Stimulated activated CD8-positive, alpha-beta memory T cell treated with anti-CD3 and anti-CD28 coated beads, Interleukin-12 subunit alpha, Interleukin-12 subunit beta, amount 100 ng/mL, for 24 hours (primary cell): ENCODE measurements around the gene NXN.
"Not testable (repeated sequence)": the region's sequence is repeated elsewhere in the genome, so short reads cannot be mapped to it uniquely, and the experiment has no call there.

Experiments
- DNase-seq: peaks from one replicate; pipeline ENCODE4 v3.0.0-alpha.2; 2020; ENCODE audit errors: extremely low read depth

NXN gene

DNA sequence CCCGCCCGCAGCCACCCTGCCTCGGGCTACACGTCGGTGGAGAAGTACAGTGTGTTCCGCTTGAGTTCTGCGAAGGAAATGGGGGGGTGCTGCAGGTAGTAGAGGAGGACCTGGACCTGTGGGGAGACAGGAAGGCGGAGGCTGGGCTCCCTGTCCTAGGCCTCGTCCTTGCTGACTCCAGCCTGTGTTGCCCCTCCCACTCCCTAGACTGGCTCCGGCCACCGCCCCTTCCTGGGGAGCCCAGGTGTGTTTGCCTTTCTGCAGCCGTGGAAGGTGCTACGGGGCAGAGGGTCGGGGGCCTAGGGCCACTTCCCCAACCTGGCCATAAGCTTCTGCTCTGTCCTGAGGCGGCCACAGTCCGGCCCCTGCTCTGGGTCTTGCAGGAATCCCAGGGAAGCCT lies 26.5 kb upstream of the NXN start:
- no peak for DNase-seq

DNA sequence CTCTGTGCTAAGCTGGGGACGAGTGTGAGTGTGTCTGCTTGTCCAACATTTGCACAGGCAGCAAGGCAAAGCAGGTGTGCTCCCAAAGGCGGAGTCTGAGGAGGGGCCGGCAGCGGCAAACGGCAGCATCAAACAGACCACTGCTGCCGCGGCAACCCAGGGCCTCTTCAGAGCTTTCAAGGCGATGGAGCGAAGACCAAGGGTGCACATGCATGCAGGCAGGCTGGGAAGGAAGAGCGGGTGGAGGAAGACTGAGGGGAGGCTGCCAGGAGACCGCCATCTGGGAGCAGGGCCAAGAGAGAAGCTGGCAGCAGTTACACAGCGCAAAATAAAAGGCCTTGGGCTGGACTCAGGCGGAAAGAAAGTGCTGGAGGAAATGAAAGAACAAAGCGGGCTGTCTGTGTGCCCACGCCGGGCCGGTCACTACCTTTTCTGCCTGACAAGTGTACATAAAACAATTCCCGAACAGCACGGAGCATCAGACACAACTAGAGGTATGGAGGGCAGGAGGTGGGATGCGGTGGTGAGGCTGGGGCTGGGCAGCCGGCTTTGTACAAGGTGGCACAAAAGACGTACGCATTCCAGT lies 25.9 kb upstream of the NXN start:
- DNase-seq = no peak

DNA sequence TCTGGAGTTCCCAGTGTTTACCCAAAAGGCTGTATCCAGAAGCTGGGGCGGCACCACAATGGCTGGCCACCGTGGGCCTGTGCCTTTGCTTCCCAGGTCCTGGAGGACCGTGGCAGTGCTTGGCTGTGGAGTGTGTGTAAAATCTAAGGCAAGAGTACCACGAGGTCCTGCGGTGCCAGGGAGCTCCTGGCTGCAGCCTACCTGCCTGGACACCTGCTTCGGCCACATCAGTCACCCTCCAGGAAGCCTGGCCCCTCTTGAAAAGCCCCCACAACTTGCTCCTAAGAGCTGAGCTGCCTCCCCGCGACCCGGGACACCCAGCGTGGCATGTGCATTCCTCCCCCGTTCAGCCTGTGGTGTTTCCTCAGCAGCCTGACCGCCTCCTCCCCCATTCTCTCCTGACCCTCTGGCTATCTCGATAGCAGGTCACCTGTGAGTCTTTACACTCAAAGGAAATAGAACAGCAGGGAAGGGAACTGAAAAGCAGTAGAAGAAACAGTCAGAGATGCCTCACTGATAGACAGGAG lies 25.3 kb upstream of the NXN start:
- no peak for DNase-seq

DNA sequence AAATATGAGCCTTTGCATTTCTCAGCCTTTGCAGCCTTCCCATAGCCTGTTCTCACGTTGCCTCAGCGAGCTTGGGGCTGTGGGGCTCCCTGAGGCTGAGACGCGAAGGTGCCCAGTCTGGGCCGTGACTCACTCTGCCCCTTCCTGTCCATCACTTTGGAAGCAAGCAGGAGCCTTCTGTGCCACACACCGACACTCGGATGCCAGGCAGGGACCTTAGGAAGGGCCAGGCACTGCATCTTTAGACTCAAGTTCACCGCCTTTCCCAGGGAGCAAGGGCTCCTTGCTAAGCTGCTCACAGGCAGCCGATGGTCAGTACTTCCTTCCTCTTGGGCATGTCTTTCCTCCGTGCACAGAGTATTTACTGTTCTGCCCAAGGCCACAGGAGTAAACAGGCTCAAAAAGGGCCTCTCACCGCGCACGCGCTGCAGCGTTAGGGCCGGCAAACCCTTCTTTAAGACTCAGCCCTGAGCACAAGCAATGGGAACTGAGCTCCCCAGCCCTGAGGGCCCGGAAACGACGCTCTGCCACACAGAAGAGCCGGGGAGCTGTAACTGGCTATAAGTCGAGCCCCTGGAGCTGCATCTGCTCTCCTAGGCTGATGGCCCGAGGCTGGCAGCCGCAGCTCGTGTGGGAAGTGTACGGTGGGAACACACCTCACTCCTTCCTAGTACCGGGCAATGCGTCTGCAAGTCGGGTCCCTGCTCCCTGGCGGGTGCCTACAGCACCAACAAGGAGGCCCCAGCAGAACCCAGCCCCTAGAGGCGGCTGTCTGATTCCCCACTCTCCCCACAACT lies 24.6 kb upstream of the NXN start:
- DNase-seq = no peak

DNA sequence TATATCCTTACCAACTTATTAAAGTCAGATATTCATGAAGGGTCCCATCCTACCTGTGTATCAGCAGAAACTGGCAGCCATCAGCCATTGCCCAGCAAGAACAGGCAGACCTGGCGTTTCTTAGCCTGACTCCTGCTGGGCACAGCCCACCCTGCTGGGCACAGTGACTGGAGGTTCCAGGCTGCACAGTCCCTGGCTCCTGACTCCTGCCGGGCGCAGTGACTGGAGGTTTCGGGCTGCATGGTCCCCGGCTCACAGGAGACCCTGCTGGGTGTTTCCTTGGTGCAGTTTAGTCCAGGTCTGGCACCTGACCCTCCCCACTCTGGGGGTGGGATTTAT lies 24.0 kb upstream of the NXN start:
- no peak for DNase-seq

DNA sequence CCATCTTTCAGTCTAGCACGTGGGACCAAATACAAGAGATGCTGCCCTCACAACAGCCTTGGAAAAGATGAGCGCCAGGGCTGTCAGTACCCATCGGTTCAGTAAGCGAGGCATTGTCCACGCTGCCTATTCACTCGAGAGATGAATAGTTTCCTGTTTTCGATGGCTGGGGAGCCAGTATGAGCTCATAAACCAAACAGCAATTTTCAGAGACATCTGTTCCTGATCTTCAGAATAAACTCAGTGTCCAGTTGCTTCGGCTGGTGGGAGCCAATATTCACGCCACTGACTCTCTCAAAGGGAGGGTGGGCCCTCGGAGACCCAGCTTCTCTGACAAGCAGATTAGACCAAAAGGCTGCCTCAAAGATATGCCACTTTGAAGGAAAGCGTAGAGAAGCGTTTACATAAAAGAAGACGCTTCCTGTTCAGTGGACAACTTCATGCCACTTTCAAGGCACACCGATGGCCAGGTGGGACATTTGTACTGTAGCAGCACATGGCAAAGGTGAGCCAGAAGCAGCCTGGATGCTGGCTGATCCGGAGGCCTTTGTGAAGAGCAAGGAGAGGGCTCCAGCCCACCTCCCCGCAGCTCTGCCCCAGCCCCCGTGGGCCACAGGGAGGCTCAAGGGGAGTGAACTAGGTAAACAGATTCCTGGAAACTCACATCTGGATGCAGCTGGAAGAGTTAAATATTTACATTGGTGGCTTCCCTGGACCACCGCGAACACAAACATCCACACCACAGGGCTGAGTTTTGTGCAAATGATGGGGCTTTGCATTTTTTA lies 23.4 kb upstream of the NXN start:
- DNase-seq = no peak

DNA sequence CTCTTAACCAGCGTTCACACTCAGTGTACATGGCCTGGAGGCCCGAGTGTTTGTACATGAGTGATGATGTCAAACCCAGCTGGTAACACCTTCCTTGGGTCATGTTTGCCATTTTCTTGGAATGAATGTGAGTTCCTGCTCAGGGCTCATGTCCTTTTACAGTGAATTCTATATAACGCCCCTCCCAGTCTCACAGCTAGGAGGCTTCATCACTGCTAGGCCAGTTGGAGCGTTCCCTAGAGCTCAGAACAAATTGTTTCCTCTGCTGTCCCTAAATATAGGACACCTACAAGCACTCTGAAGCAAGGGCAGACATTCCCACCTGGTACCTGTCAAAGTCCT lies 22.8 kb upstream of the NXN start:
- no peak for DNase-seq

DNA sequence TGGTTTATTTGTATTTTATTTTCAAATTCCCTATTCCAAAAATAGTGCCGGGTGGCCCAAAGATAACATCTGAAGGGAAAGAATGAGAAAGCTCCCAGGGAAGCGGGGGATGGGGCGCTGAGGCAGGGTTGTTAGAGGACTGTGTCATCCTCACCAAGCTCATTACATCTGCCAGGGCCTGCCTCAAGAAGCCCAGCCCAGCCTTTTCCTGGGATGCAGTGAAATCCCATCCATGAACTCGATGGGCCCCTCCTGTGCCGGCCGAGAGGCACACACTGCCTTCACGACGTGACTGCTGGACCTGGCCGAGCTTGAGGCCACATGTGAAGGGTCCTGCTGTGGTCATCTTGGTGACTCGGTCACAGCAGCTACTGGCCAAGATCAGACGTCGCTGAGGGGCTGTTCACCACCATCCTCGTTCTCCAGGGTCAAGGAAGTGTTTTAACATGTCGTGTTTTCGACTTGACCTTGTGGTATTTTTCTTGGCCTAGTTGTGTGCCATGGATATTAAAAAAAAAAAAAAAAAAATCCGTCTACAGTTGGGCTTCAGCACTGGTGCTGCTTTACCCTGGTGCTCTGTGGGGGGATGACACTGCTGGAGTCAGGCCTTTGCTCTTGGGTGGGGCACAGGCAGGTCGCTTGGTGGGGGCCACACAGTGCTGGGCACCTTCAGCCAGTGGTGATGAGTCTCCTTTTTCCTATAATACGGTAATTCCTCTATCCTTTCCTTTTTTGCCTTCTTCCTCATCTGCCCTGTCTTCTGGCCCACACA lies 22.2 kb upstream of the NXN start:
- no peak for DNase-seq

DNA sequence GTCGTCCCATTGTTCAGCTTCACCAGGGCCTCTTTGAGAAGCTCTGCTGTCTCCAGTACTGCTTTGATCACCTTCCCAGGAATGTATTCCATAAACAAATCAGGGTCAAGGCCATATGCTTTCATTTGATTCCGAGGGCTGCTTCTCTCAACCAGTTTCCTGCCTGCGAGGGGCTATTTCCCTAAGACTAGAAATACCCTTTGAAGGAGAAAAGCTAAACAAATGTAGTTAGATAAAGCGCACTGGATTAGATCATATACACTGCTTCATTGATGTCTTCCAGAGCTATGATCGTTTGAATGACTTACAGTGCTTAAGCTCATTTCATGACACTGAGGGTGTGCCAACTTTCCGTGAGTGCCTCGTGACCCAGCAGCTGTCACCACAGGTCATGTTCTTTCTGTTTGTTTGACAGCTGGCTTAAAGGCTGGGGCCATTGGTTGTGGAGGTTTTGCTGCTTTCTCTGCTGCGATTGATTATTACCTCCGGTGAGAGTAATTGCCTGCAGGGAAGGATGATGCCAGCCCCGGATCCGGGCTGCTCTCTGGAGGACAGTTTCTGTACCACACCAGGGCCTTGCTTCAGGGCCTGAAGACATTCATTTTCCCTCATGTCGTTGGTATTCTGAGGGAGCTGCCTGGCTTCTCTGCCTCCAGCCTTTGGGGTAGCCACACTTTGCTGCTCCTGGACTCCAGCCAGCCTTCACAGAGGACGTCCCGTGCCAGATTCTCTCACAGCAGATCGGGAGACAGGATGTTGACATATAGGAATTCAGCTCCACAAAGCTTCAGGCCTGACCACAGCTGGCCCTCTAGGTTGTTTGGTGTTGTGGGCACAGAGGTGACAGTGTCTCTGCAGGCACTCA lies 21.3 kb upstream of the NXN start:
- DNase-seq = no peak

DNA sequence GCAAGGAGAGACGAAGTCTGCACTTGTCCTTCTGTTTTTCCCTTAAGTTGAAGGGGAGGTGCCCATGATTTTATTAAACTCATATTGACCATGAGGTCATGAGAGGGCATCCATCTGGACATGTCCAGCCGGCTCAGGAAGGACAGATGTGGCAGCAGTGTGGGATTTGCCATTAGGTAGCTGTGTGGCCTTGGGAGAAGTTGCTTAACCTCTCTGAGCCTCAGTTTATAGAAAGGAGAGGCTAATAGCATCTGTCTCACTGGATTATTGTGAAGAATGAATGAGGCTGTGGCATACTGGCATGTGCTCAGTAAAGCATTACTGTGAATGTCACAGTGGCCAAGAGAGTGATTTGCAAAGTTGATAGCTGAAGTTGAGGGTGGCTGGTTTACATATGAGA lies 18.5 kb upstream of the NXN start:
- DNase-seq = no peak

DNA sequence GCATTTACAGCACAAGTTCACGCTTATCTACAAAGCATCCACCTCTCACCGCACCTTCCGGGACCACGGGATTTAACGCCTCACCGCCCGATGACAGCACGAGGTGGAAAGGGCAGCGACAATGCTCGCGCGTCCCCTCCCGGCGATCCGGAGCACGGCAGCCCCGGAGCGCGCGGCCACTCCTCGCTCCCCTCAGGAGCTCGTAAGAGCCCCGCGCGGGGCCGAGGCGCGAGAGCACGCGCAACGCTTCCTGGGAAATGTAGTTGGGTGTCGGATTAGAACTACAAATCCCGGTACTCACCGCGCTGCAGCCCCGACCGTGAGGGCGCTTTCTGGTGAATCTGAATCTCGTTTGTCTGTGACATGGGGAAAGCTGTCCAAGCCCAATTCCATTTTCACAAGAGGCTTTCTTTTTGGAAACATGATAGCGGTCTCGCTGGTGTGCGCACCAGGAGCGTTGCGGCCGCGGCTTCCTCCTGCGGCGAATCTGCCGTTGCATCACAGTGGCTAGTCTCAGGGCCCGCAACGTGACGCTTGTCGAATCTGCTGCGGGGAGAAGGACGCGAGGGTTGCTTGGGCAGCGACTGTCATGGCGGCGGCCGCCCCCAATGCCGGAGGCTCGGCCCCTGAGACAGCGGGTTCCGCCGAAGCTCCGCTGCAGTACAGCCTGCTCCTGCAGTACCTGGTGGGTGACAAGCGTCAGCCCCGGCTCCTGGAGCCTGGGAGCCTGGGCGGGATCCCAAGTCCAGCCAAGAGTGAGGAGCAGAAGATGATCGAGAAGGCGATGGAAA lies 17.2 kb upstream of the NXN start, which contains the start of gene TIMM22:
Gene TIMM22 (plus strand): TSS at position 576 of the 791 bp plus-strand sequence. CDS start 14 bp downstream, at position 590.
- peak; percentile 81 for DNase-seq

DNA sequence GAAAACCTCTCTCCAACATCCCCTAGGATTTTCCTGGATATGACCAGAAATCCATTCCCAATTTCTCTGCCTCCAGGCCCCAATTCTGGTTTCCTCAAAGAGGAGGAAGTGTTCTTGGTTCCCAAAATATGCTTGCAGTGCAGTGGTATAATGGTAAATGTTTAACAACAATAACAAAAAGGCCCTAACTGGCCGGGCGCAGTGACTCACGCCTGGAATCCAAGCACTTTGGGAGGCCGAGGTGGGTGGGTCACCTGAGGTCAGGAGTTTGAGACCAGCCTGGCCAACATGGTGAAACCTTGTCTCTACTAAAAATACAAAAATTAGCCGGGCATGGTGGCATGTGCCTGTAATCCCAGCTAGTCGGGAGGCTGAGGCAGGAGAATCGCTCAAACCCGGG lies 15.7 kb upstream of the NXN start:
- DNase-seq = not testable (repeated sequence)

DNA sequence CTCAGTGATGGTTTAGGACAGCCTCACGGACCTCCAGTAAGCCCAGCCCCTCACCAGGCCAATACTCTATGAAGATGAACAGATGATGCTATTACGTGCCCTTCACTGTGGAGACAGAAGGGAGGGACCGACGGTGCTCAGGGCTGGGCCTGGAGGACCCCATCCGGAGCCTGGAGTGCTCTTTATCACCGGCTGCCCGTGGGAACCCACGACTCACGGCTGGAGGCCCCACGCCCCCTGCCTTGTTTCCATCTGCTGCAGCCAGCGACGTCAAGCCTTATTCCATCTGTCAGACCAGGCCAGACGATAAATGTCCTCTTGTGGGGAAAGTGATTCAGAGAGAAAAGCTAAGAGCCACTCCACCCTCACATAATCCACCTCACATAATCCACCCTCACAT lies 13.4 kb upstream of the NXN start:
- DNase-seq = no peak

DNA sequence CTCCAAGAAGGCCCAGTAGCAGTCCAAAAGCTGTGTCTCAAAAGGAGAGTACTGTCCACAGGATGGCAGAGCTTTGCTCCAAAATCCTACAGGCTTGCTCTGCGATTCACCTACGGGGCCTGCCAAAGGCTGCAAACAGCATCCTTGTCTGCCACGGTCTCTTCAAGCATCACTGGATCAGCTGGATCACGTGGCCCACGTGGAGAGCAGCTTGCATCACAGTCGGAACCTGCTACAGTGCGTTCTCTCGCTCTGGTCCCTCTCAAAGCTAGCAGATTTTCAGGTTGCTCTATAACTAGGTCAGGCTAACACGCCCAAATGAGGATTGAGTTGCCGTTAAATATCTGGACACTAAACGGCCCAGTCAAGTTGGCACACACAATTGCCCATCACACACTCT lies 9.0 kb upstream of the NXN start:
- DNase-seq = no peak

DNA sequence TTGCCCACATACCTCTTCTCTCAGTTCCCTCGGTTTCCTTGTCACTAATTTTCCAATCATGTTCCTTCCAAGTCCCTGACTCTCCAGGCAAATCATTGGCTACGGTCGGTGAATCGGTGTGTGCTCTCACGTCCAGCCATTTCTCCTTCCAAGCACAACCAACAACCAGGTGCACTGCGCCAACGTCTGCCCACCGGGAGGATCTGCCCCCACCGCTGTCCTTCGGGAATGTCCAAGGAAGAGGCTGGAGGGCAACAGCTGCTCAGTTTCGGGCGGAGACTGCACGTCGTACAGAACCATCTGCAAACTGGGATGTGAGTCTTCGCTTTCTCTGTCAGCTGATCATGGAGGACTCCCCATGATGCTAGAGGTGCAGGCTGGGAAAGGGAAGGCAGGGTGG lies 8.4 kb upstream of the NXN start:
- DNase-seq = no peak

DNA sequence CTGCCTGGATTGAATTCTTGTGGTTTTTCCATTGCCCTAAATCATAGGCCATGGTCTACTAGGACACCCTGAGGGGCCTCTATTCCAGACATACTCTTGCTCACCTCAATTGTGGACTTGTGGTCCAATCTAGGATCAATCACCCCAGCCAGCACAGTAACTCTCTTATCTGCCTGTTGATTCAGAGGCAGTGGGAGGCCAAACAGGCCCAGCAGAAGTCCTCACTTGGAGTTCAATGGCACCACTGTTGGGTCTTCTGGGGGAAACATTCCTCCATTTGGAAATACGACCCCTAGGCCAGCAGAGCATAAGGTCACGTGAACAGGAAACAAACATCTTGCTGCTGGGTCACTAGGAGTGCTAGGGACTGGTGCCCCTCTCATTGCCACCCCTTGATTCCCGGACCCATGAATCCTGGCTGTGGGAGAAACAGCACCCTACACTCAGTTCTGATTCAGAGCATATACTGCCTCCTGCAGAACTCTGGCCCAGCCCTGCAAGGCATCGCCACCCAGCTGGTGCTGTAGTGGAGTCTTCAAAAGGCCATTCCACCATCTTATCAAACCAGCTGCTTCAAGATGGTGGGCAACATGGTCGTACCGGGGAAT lies 6.8 kb upstream of the NXN start:
- DNase-seq = no peak

DNA sequence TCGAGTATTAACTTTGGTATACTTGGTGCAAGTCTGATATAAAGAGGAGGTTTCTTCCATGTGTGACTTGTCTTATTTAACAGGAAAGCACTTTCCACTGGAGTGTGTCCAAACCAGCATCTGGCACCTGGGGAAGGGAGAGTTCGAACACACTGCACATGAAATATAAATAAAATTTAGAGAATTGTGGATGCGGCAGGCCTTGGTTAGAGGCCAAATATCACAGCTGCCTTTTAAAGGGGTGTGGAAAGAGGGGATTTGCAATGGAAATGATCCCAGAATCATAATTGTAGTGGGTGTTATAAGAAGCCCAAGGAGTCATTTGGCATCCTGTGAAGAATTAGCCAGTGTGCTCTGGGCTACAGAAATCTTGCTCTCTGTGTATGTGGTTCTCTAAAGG lies 4.3 kb upstream of the NXN start:
- DNase-seq = no peak

DNA sequence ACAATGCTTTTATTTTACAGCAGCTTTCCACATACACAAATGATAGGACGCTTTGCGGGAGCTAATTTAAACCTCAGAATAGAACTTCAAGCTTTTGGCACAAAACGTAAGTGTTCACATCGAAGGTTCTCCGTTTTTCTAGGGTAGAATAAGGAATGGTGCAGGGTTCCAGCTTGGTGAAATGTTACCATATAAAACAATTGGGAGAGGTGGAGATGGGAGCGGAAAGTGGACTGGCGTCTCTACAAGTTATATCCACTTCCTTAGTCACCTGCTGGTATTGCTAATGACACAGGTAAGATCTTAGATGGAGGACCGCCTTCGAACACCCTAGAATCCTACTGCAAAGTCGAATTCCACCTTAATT lies 1.7 kb upstream of the NXN start:
- no peak for DNase-seq

DNA sequence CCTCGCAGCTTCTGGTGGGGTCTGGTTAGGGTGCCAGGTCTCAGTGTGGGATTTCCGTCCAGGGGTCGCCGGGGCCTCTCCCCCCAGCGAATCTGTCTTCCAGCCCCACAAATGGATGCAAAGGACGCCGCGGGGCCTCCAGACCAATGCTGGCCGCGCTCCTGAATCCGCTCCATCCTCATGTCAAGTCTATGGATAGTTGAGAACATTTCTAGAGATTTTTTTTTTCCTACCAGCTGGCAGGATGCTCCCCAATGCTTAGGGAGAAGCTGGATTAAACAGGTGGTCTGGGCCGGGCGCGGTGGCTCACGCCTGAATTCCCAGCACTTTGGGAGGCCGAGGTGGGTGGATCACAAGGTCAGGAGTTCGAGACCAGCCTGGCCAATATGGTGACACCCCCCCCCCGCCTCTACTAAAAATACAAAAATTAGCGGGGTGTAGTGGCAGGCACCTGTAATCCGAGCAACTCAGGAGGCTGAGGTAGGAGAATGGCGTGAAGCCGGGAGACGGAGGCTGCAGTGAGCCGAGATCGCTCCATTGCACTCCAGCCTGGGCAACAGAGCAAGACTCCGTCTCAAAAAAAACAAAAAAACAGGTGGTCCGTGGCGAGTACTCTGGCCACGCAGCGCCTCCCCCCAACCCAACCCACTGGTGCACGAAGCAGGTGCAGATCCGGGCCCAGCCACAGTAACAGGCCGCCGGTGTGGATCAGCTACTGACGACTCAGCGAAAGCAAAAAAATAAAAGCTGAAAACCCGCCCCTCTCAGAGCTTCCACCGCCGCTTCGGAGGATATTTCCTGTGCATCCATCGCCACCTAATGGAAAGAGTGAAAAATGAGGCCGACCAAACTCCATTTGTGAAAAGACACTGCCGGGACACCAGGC lies 1.1 kb upstream of the NXN start:
- DNase-seq = peak; percentile 31
